HepG2 (cell line): ENCODE results near the gene ZBTB48. TPM values are rescaled to one million over a fixed set of nuclear protein-coding genes. Genes with fewer than 3 reads are reported as not detected.
A peak's percentile ranks its signal among the peaks of the same experiment; 100 is the strongest.

Source experiments
- ATAC-seq: fragments of 200-7000 bp; cut with Tn5 transposase; 3 replicates; pipeline ENCODE4 v1.9.1; 2020; ENCODE audit warnings: mild to moderate bottlenecking, moderate library complexity
- BruUV-seq: library from RNA; stranded (reverse); fragments of 400-500 nt; replicated peaks from 2 replicates; lab custom pipeline; 2021; lab: Mats Ljungman, UMichigan
- CTCF ChIA-PET: fragments of 300-600 bp; formaldehyde crosslinking; extraction: SDS; loops from one replicate; lab custom pipeline; 2021; ENCODE audit warnings: low total read pairs, inconsistent platforms, low intra/inter-chr PET ratio; lab: Yijun Ruan, JAX
- POLR2A ChIA-PET: fragments of 350-600 bp; sonication (Branson Sonifier 250); formaldehyde crosslinking; loops from one replicate; lab custom pipeline; 2020; ENCODE audit warnings: antibody characterized with exemption, inconsistent platforms; lab: Yijun Ruan, JAX
- DNase-seq: peaks from one replicate; pipeline ENCODE4 v3.0.0-alpha.2; 2015; ENCODE audit warnings: low spot score
- FAIRE-seq: peaks from 3 replicates; lab custom pipeline; 2011; peaks lifted over from hg19 to GRCh38; lab: Jason Lieb, UNC
- H2AFZ ChIP-seq: one replicate; pipeline ENCODE4 v1.6.1; 2011; ENCODE audit warnings: low read length, inconsistent platforms
- H3K27ac ChIP-seq: fragments of 300-600 bp; 3 replicates; pipeline ENCODE4 v1.8.0; 2011; ENCODE audit warnings: mixed run types, mild to moderate bottlenecking, mixed read lengths, low read length, inconsistent platforms; ENCODE audit not compliant: insufficient read depth; ENCODE audit errors: extremely low read length
- H3K27me3 ChIP-seq, 2 experiments: fragments of 200-600 bp in 1 of 2; 2 replicates in 1 of 2; 3 replicates in 1 of 2; pipeline versions ENCODE4 v1.6.0 to v1.8.0; 2011; ENCODE audit warnings: low read length in 2 of 2, mild to moderate bottlenecking in 2 of 2, moderate library complexity in 2 of 2, inconsistent platforms in 1 of 2; ENCODE audit not compliant: insufficient read depth in 2 of 2, control insufficient read depth in 1 of 2
- H3K36me3 ChIP-seq, 2 experiments: fragments of 200-600 bp in 1 of 2; replicated peaks in 1 of 2; 2 replicates in 1 of 2; 3 replicates in 1 of 2; pipeline versions ENCODE4 v1.5.1 to v1.8.0; 2011; ENCODE audit warnings: low read length in 2 of 2, inconsistent platforms in 1 of 2; ENCODE audit not compliant: insufficient read depth in 2 of 2, control insufficient read depth in 1 of 2
- H3K4me1 ChIP-seq: 2 replicates; pipeline ENCODE4 v1.5.1; 2012; ENCODE audit warnings: low read length, inconsistent platforms; ENCODE audit not compliant: insufficient read depth
- H3K4me2 ChIP-seq: 2 replicates; pipeline ENCODE4 v1.6.0; 2011; ENCODE audit warnings: low read depth, low read length, inconsistent platforms
- H3K4me3 ChIP-seq, 3 experiments: fragments of 200-600 bp in 1 of 3; sonication (generic), shearing (Covaris generic) in 1 of 3; replicated peaks in 1 of 3; 2 replicates each; pipeline ENCODE4 v1.5.1; 2011 to 2016; ENCODE audit warnings: low read length in 3 of 3, inconsistent platforms in 2 of 3, low read depth in 2 of 3, mild to moderate bottlenecking in 2 of 3, control low read depth in 1 of 3, mixed read lengths in 1 of 3; ENCODE audit not compliant: insufficient read depth in 1 of 3
- H3K79me2 ChIP-seq: one replicate; pipeline ENCODE4 v1.6.1; 2011; ENCODE audit warnings: low read length, inconsistent platforms; ENCODE audit not compliant: insufficient read depth
- H3K9ac ChIP-seq: 2 replicates; pipeline ENCODE4 v1.6.0; 2011; ENCODE audit warnings: mild to moderate bottlenecking, low read depth, low read length, inconsistent platforms; ENCODE audit not compliant: insufficient read depth
- H3K9me3 ChIP-seq: 2 replicates; pipeline ENCODE4 v1.5.1; 2012; ENCODE audit warnings: mild to moderate bottlenecking, low read length
- H4K20me1 ChIP-seq: 2 replicates; pipeline ENCODE4 v1.6.0; 2011; ENCODE audit warnings: inconsistent platforms, mild to moderate bottlenecking, low read length, moderate library complexity; ENCODE audit not compliant: insufficient read depth
- MTF2 ChIP-seq: sonication (generic); formaldehyde crosslinking; IDR thresholded peaks from 2 replicates; pipeline ENCODE4 v1.5.0; 2020; ENCODE audit warnings: missing genetic modification reagents, borderline replicate concordance
- NCOR1 ChIP-seq: fragments of 200-600 bp; sonication (generic); IDR thresholded peaks from 2 replicates; pipeline ENCODE4 v1.7.0; 2017; ENCODE audit warnings: antibody characterized with exemption, low read length, borderline replicate concordance
- PTBP1 ChIP-seq: fragments of 200-400 bp; formaldehyde crosslinking; IDR thresholded peaks from 2 replicates; pipeline ENCODE4 v1.6.1; 2018; ENCODE audit warnings: low read length, low read depth; ENCODE audit not compliant: poor library complexity, severe bottlenecking
- ZBTB20 ChIP-seq: sonication (generic); formaldehyde crosslinking; IDR thresholded peaks from 2 replicates; pipeline ENCODE4 v1.8.1; 2023; ENCODE audit warnings: missing genetic modification reagents, low read depth, mild to moderate bottlenecking, borderline replicate concordance
- ZNF121 ChIP-seq: sonication (generic); formaldehyde crosslinking; IDR thresholded peaks from 2 replicates; pipeline ENCODE4 v1.5.0; 2020; ENCODE audit warnings: mild to moderate bottlenecking, missing genetic modification reagents
- ZNF629 ChIP-seq: sonication (generic); formaldehyde crosslinking; conservative IDR thresholded peaks from 2 replicates; pipeline ENCODE4 v1.5.0; 2020; ENCODE audit warnings: missing genetic modification reagents
- ZNF703 ChIP-seq: sonication (generic); formaldehyde crosslinking; IDR thresholded peaks from 2 replicates; pipeline ENCODE4 v1.5.1; 2020; ENCODE audit warnings: missing genetic modification reagents, mild to moderate bottlenecking, moderate library complexity, borderline replicate concordance
- WGBS: methylation state at CpG from one replicate; pipeline ENCODE4 v1.1.6; 2017; ENCODE audit warnings: low lambda C conversion rate; 5-methylcytosine and 5-hydroxymethylcytosine counted together
- in situ Hi-C: cut with HindIII; loops from 2 replicates; pipeline ENCODE4 v1.10.0; 2017; ENCODE audit warnings: low pct_unique_long_range_greater_than_20kb; ENCODE audit not compliant: extremely low pct_ligation_motif_present
- intact Hi-C: fragments of 100-400 bp; cut with micrococcal nuclease; formaldehyde crosslinking; loops from one replicate; pipeline ENCODE4 v1.10.0; 2022; ENCODE audit not compliant: unreplicated experiment
- polyA plus RNA-seq, 8 experiments: library from polyadenylated mRNA; depleted of rRNA in 3 of 8; stranded (reverse) in 7 of 8; unstranded in 1 of 8; fragments of >200 nt; fragmentation: Illumina TruSeq in 4 of 8; extraction: Trizol in 4 of 8; gene quantifications; 2 replicates each; pipeline versions ENCODE4 v1.2.1 to v1.2.3, GENCODE V29; 2011 to 2016; ENCODE audit warnings: low read depth in 4 of 8, missing spikeins in 1 of 8, mixed read lengths in 1 of 8; ENCODE audit not compliant: insufficient read depth in 1 of 8
- total RNA-seq, 5 experiments: library from RNA; depleted of rRNA; stranded (reverse); fragments of >200 nt; fragmentation: Illumina TruSeq; extraction: Trizol; gene quantifications; 2 replicates each; pipeline ENCODE4 v1.2.3, GENCODE V29; 2016; ENCODE audit warnings: low read depth in 1 of 5
- TF ChIP-seq, protein P1 (sequence below): sonication (generic); formaldehyde crosslinking; IDR thresholded peaks from 2 replicates; pipeline ENCODE4 v1.5.0; 2020; ENCODE audit warnings: mild to moderate bottlenecking, missing genetic modification reagents, moderate library complexity
- TF ChIP-seq, protein P2 (sequence below): sonication (generic); formaldehyde crosslinking; IDR thresholded peaks from 2 replicates; pipeline ENCODE4 v1.9.0; 2021; ENCODE audit warnings: missing genetic modification reagents, borderline replicate concordance
- TF ChIP-seq, protein P3 (sequence below): sonication (generic); formaldehyde crosslinking; IDR thresholded peaks from 2 replicates; pipeline ENCODE4 v1.5.0; 2020; ENCODE audit warnings: mild to moderate bottlenecking, missing genetic modification reagents, borderline replicate concordance

Gene ZBTB48
- total and polyA plus RNA-seq, 2 of the 13 experiments (the other 11 are each of a cell fraction or from before 2014, with no cell fraction given): 13.0 to 17.1 TPM

DNA sequence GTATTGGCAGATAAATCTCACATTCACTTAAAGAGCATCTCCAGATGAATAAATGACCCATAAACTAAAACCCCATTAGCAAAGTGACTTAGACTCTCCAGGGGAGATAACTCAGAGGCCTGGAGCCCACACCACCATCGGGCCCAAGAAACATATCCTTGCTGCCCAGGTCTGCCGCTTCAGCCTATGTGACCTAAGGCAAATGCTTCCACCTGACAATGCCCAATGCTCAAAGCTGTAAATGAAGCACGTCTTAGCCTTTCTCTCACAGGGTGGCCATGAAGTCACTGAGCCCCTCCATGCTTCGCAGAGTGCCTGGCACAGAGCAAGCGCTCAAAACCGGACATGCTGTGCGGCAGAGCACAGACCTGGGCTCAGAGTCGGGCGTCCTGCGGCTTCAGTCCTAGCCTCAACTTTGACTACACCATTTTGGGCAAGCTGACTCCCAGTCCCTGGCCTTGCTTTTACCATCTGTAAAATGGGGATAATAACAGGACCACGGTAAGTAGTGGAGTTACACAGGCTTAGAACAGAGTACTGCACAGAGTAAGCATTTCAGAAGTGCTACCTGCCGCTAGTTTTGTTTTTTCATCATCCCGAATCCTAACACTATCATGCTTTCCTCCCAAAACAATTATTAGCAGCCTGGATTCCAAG, 49.2 kb upstream of the ZBTB48 start:
- intact Hi-C loops: no loop called here
- no peaks in the 10 kb centered on the region for H3K27me3 ChIP-seq
- in situ Hi-C loops: no loop called here
- H4K20me1 ChIP-seq: no peaks in the 10 kb centered on the region
- no peaks in the 10 kb centered on the region for H3K4me1 ChIP-seq
- H3K36me3 ChIP-seq: peaks cover 33 to 72% of the 10 kb centered on the region in 2 experiments
- H3K9ac ChIP-seq: no peak overlapping the region
- no peak overlapping the region for H3K4me3 ChIP-seq
- no peak for FAIRE-seq
- ChIA-PET CTCF (no interaction called here), POLR2A (no interaction called here)
- WGBS: 100% methylated on average over 10 of the region's 13 CpGs
- H3K27ac ChIP-seq: no peak overlapping the region
- no peaks in the 10 kb centered on the region for H3K9me3 ChIP-seq
- no peak for ATAC-seq
- no peak overlapping the region for H2AFZ ChIP-seq
- DNase-seq: no peak
- no peaks in the 10 kb centered on the region for H3K79me2 ChIP-seq
- no TSS peak for BruUV-seq
- no peak overlapping the region for H3K4me2 ChIP-seq
- peak; percentile 83 for TF ChIP-seq ZNF629
- TF ChIP-seq, protein P1, sequence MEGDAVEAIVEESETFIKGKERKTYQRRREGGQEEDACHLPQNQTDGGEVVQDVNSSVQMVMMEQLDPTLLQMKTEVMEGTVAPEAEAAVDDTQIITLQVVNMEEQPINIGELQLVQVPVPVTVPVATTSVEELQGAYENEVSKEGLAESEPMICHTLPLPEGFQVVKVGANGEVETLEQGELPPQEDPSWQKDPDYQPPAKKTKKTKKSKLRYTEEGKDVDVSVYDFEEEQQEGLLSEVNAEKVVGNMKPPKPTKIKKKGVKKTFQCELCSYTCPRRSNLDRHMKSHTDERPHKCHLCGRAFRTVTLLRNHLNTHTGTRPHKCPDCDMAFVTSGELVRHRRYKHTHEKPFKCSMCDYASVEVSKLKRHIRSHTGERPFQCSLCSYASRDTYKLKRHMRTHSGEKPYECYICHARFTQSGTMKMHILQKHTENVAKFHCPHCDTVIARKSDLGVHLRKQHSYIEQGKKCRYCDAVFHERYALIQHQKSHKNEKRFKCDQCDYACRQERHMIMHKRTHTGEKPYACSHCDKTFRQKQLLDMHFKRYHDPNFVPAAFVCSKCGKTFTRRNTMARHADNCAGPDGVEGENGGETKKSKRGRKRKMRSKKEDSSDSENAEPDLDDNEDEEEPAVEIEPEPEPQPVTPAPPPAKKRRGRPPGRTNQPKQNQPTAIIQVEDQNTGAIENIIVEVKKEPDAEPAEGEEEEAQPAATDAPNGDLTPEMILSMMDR (CRISPR knock-in tag): no peak
- no peak for TF ChIP-seq ZBTB20 (CRISPR knock-in tag)
- TF ChIP-seq, all 625 proteins: peak for 1

DNA sequence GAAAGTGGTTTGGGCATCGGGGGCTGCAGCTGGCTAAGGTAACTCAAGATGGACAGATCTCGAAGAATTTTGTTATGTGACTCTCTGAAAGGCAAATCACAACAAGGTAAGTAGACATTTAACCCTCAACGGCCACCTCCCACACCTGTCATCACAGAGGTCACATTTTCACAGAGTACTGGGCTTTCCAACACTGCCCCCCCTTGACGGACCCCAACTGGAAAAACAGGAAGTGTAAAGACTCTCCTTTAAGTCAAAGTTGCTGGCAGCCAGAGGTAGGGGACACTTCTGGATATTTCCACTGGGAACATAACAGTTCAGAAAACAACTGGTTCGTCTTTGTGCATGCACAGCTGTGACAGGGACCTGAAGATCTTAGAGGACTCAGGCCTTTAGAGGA, 47.8 kb upstream of the ZBTB48 start:
- WGBS: 96% methylated on average over 5 of the region's 5 CpGs
- ATAC-seq: no peak
- Histone ChIP-seq H3K36me3 (peaks cover 28 to 64% of the 10 kb centered on the region in 2 experiments), H3K27ac (no peak overlapping the region), H3K4me2 (no peak overlapping the region), H3K9ac (no peak overlapping the region), H3K4me1 (no peaks in the 10 kb centered on the region), H3K4me3 (no peak overlapping the region), H3K27me3 (no peaks in the 10 kb centered on the region), H2AFZ (no peak overlapping the region), H3K9me3 (no peaks in the 10 kb centered on the region), H3K79me2 (no peaks in the 10 kb centered on the region), H4K20me1 (no peaks in the 10 kb centered on the region)
- CTCF ChIA-PET: no interaction called here
- FAIRE-seq: no peak
- POLR2A ChIA-PET: no interaction called here
- intact Hi-C loops (no loop called here), in situ Hi-C loops (no loop called here)
- no TSS peak for BruUV-seq
- no peak for DNase-seq
- no peak for TF ChIP-seq MTF2 (CRISPR knock-in tag)
- no peak for TF ChIP-seq ZNF121 (CRISPR knock-in tag)
- TF ChIP-seq NCOR1: no peak
- TF ChIP-seq ZNF703: no peak
- TF ChIP-seq, protein P2, sequence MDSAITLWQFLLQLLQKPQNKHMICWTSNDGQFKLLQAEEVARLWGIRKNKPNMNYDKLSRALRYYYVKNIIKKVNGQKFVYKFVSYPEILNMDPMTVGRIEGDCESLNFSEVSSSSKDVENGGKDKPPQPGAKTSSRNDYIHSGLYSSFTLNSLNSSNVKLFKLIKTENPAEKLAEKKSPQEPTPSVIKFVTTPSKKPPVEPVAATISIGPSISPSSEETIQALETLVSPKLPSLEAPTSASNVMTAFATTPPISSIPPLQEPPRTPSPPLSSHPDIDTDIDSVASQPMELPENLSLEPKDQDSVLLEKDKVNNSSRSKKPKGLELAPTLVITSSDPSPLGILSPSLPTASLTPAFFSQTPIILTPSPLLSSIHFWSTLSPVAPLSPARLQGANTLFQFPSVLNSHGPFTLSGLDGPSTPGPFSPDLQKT: no peak
- TF ChIP-seq PTBP1: no peak
- TF ChIP-seq, protein P3, sequence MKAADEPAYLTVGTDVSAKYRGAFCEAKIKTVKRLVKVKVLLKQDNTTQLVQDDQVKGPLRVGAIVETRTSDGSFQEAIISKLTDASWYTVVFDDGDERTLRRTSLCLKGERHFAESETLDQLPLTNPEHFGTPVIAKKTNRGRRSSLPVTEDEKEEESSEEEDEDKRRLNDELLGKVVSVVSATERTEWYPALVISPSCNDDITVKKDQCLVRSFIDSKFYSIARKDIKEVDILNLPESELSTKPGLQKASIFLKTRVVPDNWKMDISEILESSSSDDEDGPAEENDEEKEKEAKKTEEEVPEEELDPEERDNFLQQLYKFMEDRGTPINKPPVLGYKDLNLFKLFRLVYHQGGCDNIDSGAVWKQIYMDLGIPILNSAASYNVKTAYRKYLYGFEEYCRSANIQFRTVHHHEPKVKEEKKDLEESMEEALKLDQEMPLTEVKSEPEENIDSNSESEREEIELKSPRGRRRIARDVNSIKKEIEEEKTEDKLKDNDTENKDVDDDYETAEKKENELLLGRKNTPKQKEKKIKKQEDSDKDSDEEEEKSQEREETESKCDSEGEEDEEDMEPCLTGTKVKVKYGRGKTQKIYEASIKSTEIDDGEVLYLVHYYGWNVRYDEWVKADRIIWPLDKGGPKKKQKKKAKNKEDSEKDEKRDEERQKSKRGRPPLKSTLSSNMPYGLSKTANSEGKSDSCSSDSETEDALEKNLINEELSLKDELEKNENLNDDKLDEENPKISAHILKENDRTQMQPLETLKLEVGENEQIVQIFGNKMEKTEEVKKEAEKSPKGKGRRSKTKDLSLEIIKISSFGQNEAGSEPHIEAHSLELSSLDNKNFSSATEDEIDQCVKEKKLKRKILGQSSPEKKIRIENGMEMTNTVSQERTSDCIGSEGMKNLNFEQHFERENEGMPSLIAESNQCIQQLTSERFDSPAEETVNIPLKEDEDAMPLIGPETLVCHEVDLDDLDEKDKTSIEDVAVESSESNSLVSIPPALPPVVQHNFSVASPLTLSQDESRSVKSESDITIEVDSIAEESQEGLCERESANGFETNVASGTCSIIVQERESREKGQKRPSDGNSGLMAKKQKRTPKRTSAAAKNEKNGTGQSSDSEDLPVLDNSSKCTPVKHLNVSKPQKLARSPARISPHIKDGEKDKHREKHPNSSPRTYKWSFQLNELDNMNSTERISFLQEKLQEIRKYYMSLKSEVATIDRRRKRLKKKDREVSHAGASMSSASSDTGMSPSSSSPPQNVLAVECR (CRISPR knock-in tag): no peak
